ENCODE measurements around the gene SELENON. TPM values are rescaled to one million over a fixed set of nuclear protein-coding genes. Genes with fewer than 3 reads are reported as not detected.

Gene SELENON
- total and polyA plus RNA-seq, 10 of the 15 experiments (the other 5 are each of a cell fraction or from before 2014, with no cell fraction given): 0.07 to 5.1 (median 0.80) TPM

DNA sequence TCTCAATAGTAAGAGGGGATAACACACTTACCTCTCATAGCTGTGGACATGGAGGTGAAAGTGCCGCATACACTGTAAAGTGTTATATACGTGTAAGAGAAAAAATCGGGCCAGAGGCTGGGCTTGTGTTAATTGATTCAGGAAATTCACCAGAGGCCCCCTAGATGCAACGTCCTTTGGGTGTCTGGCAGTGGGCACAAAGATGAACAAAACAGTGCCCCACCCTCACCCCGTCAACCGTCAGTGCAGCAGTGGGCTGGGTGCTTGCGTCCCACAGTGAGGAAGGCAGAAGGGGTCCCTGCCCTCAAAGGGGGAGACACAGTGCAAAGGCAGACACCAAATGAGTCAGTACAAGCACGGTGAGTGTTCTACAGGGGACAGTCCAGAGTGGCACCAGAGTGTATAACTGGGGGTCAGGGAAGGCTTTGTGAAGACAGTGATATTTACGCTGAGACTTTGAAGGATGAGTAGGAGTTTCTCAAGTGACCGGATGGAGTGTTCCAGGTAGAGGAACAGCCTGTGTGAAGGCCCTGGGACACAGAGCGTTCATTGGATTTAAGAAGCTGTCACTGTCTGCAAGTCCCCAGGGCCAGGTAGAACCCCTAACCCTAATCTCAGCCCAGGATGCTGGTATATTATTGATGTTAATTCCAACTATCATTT is 13.2 kb downstream of the SELENON start:
- no peak for ATAC-seq
- CTCF ChIA-PET: interaction anchor here (0.9 to 8.1 kb wide), 6 partner anchors 14 to 311 kb away, joined by 3 to 63 read pairs (median 4); partner anchors contain the start of genes PAFAH2 and SELENON
- RAD21 ChIA-PET (ENCODE audit: unreplicated experiment): no interaction called here
- Histone ChIP-seq H3K27me3 (replicated peaks in 1 of 2; ENCODE audit: control insufficient read depth in 2 of 2, insufficient read depth in 2 of 2, low read length in 1 of 2) (no peaks in the 10 kb centered on the region), H4K20me1 (ENCODE audit: control insufficient read depth, insufficient read depth) (no peaks in the 10 kb centered on the region), H3K79me2 (ENCODE audit: control insufficient read depth, insufficient read depth, low read length) (no peaks in the 10 kb centered on the region), H3K9me3 (replicated peaks; ENCODE audit: control insufficient read depth, insufficient read depth, low read length) (no peaks in the 10 kb centered on the region), H3K27ac (ENCODE audit: control insufficient read depth, insufficient read depth) (no peak overlapping the region), H3K4me2 (ENCODE audit: control insufficient read depth, insufficient read depth) (no peak overlapping the region), H3K9ac (ENCODE audit: control insufficient read depth, insufficient read depth, low read length) (no peak overlapping the region), H3K36me3 (ENCODE audit: control insufficient read depth in 2 of 2, insufficient read depth in 2 of 2, low read length in 1 of 2) (no peaks in the 10 kb centered on the region), H3K4me3 (no peak overlapping the region), H3K4me1 (ENCODE audit: control insufficient read depth, insufficient read depth, low read length) (peaks cover 7% of the 10 kb centered on the region), H2AFZ (ENCODE audit: control insufficient read depth, low read depth, low read length) (no peak overlapping the region)
- no TSS peak for BruUV-seq (replicated peaks)
- intact Hi-C loops (cut with micrococcal nuclease; ENCODE audit: unreplicated experiment) (loop anchor here (5.0 kb wide), 1 partner anchor 291 kb away; no protein-coding TSS in a partner anchor), in situ Hi-C loops (cut with MboI) (loop anchor here (5.0 to 25.0 kb wide), 2 partner anchors 401 to 576 kb away; partner anchors contain the start of gene RHCE)
- TF ChIP-seq, protein P1, sequence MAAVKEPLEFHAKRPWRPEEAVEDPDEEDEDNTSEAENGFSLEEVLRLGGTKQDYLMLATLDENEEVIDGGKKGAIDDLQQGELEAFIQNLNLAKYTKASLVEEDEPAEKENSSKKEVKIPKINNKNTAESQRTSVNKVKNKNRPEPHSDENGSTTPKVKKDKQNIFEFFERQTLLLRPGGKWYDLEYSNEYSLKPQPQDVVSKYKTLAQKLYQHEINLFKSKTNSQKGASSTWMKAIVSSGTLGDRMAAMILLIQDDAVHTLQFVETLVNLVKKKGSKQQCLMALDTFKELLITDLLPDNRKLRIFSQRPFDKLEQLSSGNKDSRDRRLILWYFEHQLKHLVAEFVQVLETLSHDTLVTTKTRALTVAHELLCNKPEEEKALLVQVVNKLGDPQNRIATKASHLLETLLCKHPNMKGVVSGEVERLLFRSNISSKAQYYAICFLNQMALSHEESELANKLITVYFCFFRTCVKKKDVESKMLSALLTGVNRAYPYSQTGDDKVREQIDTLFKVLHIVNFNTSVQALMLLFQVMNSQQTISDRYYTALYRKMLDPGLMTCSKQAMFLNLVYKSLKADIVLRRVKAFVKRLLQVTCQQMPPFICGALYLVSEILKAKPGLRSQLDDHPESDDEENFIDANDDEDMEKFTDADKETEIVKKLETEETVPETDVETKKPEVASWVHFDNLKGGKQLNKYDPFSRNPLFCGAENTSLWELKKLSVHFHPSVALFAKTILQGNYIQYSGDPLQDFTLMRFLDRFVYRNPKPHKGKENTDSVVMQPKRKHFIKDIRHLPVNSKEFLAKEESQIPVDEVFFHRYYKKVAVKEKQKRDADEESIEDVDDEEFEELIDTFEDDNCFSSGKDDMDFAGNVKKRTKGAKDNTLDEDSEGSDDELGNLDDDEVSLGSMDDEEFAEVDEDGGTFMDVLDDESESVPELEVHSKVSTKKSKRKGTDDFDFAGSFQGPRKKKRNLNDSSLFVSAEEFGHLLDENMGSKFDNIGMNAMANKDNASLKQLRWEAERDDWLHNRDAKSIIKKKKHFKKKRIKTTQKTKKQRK (IDR thresholded peaks at IDR 0.05; ENCODE audit: low read depth, low read length): no peak
- no peak for TF ChIP-seq KLF5 (IDR thresholded peaks at IDR 0.05; ENCODE audit: partially characterized antibody)
- DNase-seq (ENCODE audit: low read depth, low spot score): no peak
- POLR2A ChIA-PET: no interaction called here
- SMC1A ChIA-PET (ENCODE audit: uncharacterized antibody, unreplicated experiment): interaction anchor here (1.6 kb wide), 1 partner anchor 82 kb away, joined by 4 read pairs; no protein-coding TSS in a partner anchor
- no peak for FAIRE-seq
- 61% methylated on average over 11 of the region's 11 CpGs for WGBS (ENCODE audit: insufficient coverage, insufficient replicate concordance, low lambda C conversion rate, missing lambda C conversion rate)

All from GM12878 (cell line).